GM21723 (cell line): ENCODE results near the gene INPP5A.

ENCODE experiments used
- ATAC-seq: cut with Tn5 transposase; IDR thresholded peaks from one replicate; pipeline ENCODE4 v1.9.1; 2021; ENCODE audit warnings: mild to moderate bottlenecking, moderate library complexity; ENCODE audit not compliant: unreplicated experiment

INPP5A gene

DNA sequence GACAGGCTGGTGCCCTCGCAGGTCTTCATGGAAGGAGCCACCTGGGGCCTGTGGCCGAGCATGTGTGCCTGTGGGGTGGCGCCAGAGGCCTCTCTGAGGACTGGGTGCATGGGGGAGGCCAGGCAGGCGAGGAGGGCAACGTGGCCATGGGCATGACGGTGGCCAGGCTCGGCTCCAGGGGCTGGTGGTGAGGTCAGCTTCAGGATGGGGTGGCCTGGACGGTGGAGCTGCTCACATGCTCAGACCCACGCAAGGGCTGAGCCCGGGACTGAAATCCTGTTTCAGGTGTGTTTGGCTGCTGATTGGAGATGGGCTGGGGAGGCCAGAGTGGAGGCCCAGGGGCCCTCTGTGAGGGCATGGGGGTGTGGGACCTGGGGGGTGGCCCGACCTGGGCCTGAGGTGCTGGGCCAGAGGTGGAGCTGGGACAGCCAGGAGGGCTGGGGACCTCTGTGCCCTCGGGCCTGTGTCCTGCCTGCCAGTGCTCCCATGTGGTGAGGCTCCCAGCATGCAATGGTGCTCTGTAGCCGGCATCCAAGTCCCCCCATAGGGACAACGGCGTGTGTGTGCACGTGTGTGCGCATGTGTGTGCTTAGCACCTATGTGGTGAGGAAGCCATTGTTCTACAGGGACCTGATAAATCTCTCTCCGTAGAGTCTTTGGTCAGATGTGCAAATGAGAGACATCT, 71.1 kb downstream of the INPP5A start:
- no peak for ATAC-seq

DNA sequence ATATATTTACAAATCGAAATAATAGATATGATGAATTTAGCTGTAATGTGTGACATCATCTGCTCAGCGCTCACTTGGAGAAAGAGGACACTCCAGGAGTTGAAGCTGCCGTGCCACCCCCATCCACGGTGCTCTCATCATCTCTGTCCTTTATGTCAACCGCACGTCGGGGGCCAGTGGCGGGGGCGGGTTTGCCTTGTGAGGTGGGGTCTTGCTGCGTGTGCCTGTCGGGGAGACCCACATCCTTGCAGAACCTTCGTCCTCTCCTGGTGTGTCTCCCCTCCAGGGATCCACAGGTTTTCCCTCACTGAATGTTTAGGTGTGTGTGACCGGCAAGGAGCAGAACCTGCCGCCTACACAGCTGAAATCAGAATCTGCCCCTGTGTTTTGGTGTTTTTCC, 71.6 kb downstream of the INPP5A start:
- no peak for ATAC-seq

DNA sequence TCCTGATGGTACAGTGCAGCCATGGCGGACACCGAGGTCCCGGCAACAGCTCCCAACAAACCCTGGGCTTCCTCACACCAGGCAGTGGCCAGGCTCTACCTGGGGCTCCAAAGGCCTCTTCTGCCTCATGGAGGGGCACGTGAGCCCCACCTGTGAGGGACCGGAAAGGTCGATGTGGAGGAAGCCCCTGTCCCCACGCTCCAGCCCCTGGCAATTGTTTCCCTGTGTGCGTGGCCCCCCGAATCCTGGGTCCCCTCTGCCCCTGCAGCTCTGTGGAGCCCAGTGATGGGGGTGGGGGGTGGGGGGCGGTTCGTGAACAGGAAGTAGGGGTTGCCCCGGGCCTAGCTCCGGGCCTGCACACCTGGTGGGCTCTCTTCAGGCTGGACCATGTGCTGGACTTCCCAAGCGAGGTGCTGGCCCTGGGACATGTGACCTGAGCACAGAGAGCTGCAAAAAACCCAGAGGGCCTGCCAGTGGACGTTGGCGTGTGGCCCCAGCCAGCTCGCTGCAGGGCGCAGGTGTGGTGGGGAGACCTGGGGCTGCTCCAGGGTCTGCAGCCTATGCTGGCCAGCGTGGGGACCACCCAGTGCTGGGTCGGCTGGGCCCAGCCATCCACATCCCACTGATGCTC, 72.6 kb downstream of the INPP5A start:
- no peak for ATAC-seq

DNA sequence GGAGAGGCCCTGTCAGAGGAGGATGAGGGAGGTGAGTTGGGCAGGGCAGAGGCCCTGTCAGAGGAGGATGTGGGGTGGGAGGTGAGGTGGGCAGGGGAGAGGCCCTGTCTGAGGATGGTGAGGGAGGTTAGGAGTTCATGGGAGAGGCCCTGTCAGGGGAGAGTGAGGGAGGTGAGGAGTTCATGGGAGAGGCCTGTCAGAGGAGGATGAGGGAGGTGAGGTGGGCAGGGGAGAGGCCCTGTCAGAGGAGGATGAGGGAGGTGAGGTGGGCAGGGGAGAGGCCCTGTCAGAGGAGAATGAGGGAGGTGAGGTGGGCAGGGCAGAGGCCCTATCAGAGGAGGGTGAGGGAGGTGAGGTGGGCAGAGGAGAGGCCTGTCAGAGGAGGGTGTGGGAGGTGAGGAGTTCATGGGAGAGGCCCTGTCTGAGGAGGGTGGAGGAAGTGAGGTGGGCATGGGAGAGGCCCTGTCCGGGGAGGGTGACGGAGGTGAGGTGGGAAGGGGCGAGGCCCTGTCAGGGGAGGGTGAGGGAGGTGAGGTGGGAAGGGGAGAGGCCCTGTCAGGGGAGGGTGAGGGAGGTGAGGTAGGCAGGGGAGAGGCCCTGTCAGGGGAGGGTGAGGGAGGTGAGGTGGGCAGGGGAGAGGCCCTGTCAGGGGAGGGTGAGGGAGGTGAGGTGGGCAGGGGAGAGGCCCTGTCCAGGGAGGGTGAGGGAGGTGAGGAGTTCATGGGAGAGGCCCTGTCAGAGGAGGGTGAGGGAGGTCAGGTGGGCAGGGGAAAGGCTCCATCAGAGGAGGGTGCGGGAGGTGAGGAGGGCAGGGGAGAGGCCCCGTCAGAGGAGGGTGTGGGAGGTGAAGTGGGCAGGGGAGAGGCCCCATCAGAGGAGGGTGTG, 73.7 kb downstream of the INPP5A start:
- no peak for ATAC-seq

DNA sequence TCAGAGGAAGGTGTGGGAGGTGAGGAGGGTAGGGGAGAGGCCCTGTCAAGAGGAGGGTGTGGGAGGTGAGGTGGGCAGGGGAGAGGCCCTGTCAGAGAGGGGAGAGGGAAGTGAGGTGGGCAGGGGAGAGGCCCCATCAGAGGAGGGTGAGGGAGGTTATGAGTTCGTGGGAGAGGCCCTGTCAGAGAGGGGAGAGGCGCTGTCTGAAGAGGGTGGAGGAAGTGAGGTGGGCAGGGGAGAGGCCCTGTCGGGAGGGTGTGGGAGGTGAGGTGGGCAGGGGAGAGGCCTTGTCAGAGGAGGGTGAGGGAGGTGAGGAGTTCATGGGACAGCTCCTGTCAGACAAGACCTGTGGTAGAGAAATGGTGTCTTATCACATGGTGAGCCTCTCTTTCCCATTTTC, 74.4 kb downstream of the INPP5A start:
- no peak for ATAC-seq

DNA sequence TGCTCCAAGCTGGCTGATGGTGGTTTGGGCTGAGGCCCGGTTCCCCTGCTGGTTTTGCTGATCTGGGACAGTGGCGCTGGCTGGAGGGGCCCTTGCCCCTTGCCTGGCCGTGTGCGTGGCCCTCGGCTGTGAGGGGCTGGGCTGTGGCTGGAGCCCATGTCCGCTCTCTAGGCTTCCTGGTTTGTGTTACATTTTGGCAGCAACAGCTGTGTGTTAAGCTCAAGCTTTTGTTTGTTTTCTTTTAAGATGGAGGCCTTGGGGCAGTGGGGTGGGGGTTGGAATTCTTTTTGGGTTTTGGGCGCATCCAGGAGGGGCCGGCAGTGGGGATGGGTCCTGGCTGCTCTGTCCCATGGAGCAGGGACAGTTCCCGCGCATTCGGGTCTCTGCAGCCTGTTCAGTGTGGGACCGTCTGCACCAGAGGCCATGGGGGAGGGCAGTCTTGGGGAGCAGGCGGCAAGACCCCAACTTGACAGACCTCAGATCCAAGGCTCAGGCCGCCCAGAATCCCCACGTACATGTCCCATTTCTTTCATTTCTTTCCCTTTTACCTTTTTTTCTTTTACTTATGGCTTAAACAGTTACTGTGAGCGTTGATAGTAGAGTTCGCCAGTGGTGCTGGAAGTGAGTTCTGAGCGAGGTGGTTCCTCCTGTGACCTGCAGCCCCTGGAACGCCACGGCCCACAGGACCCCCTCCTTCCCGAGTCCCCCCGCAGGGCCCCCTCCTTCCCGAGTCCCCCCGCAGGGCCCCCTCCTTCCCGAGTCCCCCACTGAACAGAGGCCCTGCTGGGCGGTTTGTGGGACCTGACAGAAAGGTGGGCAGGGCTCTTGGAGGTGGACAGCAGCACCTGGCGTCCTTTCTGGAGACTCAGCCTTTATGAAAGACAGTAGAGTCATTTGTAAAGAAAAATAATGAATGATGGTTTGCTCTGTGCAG, 75.3 kb downstream of the INPP5A start:
- no peak for ATAC-seq

DNA sequence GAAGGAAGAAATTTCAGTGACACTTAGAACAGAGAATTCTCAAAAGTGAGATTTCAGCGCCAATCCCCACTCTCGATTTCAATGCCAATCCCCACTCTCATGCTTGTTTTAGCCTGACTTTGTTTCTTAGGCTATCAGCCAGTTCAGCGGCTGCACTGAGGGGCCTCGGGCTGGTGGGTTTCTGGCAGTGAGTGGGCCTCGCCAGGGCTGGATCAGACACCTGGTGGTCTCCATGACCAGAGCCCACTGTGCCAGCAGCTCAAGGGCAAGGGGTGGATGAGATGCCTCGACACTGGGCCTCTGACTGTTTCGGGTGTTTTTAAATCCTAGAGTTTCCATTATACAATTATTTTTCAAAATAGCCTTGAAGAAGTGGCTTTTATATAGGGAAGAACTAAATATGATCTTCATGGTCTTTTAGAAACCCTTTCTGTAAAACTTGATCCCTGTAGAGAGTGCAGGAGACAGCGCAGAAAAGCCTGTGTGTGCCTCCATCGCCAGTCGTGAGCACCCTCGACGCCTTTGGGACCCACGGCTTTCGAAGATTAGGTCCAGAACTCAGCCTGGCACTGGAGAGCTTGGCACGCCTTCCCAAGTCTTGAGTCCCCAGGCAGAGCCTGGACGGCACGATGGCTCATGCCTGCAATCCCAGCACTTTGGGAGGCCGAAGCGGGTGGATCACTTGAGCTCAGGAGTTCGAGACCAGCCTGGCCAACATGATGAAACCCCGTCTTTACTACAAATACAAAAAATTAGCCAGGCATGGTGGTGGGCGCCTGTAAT, 76.2 kb downstream of the INPP5A start:
- ATAC-seq, result no peak

DNA sequence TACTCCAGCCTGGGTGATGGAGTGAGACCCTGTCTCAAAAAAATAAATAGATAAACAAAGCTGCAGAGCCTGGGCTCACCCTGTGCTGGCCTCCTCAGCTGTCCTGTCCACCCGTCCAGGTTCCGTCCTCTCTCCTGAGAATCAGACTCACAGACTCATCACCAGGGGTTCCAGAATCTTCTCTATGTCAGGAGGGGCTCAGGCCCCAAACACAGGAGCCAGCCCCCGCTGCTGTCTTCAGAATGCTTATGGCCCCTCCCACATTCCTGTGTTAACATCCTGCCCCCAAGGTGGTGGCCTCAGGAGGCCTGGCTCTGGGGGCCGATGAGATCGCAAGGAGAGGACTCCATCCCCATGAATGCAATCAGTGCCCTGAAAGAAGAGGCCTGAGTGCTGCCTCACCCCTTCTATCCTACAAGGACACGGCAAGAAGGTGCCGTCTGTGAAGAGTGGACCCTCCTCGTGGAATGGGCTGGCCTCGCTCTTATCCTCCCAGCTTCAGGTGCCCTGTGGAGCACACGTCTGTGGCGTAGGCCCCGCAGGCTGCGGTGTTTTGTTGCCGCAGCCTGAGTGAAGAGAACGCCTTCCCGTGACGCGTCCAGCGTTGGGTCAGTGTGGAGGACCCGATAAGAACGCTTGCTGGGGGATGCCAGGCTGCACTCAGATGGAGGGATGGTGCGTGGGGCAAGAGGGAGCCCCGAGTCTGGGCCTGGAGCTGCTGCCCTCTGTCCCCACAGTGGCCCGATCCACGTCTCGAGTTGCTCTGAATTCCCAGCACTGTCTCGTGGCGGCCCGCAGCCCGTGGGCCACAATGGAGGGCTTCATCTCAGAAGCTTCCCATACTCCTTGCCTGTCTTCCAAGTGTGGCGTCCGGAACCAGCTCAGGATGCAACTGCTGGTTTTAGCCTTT, 77.1 kb downstream of the INPP5A start:
- ATAC-seq, result no peak

DNA sequence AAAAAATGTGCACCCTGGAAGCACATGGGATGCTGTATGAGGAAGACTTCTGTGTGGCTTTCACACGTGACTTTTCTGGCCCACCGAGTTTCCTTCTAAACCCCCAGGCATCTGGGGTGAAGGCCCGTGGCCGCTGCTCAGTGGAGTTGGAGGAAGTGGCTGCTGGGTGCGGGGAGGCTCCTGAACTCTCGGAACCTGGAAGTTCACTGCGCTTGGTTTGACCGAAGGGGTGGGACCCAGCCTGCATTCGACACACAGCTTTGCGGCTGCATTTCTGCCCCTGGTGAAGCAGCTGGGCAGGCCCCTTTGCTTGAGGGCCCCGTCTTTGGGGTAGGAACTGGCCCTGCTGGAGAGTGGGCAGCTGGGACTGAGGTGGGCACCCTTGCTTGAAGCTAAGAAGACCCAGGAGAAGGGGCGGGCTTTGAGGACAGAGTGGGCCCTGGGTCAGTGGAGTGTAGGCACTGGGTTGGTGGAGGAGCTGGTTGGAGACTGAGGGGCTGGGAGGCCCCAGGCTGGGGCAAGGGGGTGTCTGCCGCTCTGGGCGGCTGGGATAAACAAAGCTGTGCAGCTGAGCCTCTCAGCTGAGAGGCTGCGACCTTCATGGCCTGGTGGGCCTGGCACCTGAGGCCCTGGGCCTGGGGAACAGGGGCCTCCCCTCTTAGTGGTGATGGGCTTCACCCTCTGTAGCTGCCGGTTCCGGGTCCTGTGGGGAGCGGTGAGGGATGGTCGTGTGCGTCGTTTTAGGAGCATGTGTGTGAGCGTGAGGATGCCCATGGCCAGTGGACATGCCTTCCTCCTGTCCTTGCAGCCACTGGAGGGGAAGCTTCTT, 78.0 kb downstream of the INPP5A start:
- ATAC-seq, result no peak

DNA sequence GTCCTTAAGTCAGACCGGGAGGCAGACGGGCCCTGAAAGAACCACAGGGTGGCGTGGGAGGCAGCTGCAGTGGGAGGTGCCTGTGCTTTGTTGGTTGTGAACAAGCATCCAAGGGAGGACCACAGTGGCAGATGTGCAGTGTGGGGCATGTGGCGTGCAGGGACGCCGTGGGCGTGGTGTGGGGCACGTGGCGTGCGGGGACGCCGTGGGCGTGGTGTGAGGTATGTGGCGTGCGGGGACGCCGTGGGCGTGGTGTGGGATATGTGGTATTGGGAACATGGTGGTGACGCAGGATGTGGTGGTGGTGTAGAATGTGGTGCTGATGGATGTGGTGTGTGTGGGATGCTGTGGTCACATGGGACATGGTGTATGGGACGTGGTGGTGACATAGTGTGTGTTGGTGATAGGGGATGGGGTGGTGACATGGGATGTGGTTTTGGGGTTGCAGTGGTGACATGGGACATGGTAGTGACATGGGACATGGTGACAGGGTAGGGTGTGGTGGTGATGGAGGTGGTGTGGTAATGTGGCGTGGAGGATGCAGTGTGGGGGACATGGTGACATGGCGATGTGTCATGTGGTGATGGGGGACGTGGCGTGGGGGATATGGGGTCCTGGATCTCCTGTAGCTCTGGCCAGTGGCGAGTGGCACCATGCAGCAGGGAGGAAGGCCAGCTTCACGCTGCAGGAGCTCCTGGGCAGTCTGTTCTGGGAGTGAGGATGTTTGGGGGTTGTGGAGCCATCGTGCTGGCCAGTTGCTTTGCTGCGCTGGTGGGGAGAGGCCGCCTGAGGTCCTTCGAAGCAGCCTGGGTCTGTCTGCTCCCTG, 78.8 kb downstream of the INPP5A start:
- ATAC-seq, result no peak

DNA sequence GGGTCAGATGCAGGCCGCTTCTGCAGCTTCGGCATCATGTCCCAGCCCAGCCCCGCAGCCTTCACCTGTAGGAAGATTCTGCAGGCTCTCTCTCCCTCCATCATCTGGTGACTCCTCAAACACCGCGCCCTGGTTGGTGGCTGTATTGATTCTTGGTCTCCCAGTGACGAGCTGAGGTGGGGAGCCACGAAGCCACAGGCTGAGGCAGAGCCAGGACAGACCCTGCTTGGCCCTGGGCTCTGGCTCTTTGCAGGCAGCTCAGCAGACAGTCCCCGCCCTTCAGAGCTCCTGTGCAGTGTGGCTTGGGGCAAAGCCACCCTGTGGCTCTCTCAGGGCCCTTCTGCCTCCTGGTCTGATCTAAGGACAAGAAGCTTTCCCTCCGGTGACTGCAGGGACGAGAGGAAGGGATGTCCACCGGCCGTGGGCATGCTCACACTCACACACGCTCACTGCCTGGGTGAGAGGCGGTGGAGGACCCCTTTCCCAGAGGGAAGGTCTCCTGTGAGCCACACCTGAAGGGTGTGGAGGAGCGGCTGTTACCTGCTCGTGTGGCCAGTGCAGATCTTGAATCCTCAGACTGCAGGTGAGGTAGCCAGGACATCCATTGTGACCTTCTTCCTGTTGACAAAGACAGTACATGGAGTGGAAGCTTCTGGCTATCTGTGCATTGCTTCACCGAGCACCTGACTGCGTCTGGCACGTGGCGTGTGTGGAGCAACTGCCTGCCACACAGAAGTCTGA, 79.6 kb downstream of the INPP5A start:
- ATAC-seq, result no peak

DNA sequence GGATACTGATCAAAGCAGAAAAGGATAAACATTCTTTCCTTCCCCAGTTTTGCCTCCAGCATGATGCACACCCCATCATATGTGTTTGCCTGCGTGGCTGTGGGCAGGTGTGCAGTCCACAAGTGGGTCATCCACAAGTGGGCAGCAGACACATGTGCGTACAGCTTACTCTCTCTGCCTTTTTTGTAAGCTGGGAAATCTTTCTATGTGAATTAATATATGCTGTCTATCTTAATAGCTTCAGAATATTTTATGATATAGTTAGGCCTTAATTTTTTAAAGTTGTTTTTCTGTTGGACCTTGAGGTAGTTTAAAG, 80.1 kb downstream of the INPP5A start:
- ATAC-seq, result no peak

DNA sequence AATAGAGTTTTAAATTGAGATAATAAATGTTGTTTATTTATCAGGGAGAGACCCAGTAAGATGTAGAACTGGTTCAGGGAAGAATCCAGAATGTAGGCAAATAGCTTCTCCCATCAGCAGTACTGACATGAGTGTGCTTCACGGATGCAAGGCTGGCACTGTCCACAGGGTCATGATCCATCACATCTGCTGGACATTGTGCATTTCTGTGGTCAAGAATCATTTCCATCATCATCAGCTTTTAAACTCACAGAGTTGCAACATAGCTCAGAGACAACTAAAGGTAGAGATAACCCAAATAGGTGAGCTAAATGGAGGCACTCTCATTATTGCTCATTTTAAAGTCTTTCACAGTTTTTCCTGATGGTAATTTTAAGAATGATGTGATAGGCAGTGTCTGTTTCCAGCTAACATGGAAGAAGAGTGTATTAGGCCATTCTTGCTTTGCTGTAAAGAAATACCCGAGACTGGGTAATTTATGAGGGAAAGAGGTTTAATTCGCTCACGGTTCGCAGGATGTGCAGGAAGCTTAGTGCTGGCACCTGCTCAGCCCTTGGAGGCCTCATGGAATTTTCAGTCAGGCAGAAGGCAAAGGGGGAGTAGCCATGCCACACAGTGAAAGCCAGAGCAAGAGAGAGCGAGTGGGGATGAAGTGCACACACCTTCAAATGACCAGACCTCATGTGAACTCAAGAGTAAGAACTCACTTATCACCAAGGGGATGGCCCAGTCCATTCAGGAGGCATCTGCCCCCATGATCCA, 80.8 kb downstream of the INPP5A start:
- no peak for ATAC-seq

DNA sequence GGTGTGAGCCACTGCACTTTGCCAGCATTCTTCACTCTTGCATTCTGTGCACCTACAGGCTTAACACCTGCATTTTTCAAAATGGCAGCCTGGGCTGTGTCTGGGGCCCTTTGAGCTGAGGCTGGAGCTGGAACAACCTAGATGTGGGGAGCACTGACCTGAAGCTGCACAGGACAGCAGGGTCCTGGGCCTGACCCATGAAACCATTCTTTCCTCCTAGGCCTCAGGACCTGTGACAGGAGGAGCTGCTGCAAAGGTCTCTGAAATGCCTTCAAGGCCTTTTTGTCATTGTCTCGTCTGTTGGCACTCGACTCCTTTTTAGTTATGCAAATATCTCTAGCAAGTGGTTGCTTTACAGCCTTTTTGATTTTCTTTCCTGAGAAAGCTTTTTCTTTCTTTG, 82.3 kb downstream of the INPP5A start:
- no peak for ATAC-seq

DNA sequence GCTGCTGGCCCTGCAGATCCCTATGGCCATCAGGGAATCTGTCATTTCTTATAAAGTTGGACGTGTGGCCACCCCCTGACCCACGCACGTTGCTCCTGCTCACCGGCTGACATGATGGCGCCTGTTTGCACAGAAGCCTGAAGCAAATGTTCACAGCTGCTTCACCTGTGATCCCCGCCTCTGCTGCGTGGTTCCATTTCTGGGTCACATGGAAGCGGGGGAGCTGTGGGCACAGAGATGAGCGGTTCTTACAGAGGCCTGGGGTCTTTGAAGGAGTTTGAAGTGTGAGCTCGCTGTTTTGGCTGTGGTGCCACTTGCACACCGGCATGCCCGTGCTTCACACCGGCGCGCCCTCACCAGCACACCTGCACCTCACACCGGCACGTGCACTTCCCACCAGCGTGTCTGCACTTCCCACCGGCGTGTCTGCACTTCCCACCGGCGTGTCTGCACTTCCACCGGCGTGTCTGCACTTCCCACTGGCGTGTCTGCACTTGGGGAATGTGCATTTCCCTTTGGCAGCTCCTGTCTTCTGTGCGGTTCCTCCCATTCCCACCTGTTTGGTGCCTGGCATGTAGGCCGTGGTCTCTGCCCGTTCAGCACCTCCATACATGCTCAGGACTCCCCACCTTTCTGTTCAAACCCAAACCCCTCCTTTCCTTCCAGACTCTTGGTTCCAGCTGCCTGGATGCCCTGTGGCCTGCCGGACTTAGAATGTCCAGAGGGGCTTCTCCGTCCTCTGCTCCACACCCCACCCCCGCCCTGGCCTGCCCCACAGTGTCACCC, 86.7 kb downstream of the INPP5A start:
- no peak for ATAC-seq
